ENCODE results near the gene FBRSL1. TPM values are rescaled to one million over a fixed set of nuclear protein-coding genes. Genes with fewer than 3 reads are reported as not detected.

The FBRSL1 gene
- total and polyA plus RNA-seq, 9 of the 15 experiments (the other 6 are each of a cell fraction or from before 2014, with no cell fraction given), result 0.24 to 129 (median 7.3) TPM

DNA sequence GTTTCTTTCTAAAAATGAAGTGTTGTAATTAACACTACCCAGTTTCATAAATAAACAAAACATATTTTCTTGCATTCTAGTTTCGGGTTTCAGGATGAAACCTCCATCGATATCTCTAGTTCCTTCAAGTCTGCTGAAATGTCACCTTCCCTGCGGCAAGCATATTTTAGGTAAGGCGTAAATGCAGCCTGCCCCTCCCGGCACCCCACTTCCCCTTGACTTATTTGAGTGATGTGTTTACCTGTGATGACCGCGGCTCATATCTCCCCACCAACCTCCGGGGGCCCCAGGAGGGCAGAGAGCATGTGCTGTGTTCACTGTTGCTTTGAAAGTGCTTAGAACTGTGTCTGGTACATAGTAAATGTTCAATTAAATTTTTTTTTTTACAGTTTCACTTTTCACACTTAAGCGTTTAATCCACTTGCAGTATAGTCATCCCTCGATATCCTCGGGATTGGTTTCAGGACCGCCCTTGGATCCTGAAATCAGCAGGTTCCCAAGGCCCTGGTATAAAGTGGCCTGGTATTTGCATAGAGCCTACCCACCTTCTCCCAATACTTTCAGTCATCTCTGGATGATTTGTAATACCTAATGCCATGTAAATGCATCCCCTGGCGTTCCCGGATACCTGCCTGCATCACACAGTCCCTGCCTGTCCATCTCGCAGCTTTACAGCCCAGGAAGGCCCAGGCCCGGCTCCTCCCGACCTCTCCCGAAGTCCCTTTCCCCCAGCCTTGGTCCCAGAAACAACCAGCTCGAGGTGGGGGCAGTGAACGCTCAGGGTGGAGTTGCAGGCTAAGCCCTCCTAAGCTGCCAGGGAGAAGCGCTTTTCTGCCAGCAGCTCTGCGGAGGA lies 40.2 kb upstream of the FBRSL1 start:
- H4K20me1 ChIP-seq (replicated peaks; ENCODE audit: control insufficient read depth, insufficient read depth, low read length), result no peaks in the 10 kb centered on the region
- FAIRE-seq (no peak), ATAC-seq (no peak), DNase-seq (ENCODE audit: extremely low read depth in 1 of 4, low spot score in 3 of 4) (no peak)
- H3K4me2 ChIP-seq (ENCODE audit: insufficient read depth, low read length), result no peak overlapping the region
- no peaks in the 10 kb centered on the region for H3K9me1 ChIP-seq (ENCODE audit: control insufficient read depth, insufficient read depth, low read length)
- H2AFZ ChIP-seq (ENCODE audit: low read depth, low read length), result no peak overlapping the region
- CTCF ChIA-PET (ENCODE audit: low intra/inter-chr PET ratio), result no interaction called here
- no peak overlapping the region for H3K4me3 ChIP-seq
- POLR2A ChIA-PET, result interaction anchor here (0.6 to 0.7 kb wide), 3 partner anchors 49 to 1013 kb away, joined by 3 to 4 read pairs (median 3); no protein-coding TSS in a partner anchor
- H3K79me2 ChIP-seq (ENCODE audit: control insufficient read depth, insufficient read depth, low read length), result no peaks in the 10 kb centered on the region
- intact Hi-C loops (cut with micrococcal nuclease), result no loop called here
- peak overlapping the region in 1 of 2 experiments; percentile 26; a peak in 1 of 4 replicates for H3K9ac ChIP-seq (ENCODE audit: insufficient read depth in 1 of 2, low read depth in 2 of 2, low read length in 2 of 2)
- 2% methylated on average over 19 of the region's 22 CpGs for WGBS (ENCODE audit: insufficient coverage, low coverage, missing lambda C conversion rate)
- H3K36me3 ChIP-seq (ENCODE audit: control insufficient read depth, insufficient read depth, low read length), result no peaks in the 10 kb centered on the region
- H3K9me3 ChIP-seq (replicated peaks; ENCODE audit: control insufficient read depth, insufficient read depth, low read depth, low read length), result peaks cover 2% of the 10 kb centered on the region; the same call in 1 of the 2 replicates
- H3K27me3 ChIP-seq (ENCODE audit: control insufficient read depth in 2 of 2, insufficient read depth in 2 of 2, low read length in 2 of 2), result peaks cover 40 to 48% of the 10 kb centered on the region in 2 experiments; a peak in 4 of 5 replicates
- H3K4me1 ChIP-seq (replicated peaks in 1 of 2; ENCODE audit: control insufficient read depth in 2 of 2, insufficient read depth in 2 of 2, low read length in 2 of 2), result peaks cover 0 to 46% of the 10 kb centered on the region in 2 experiments; a peak in 3 of 5 replicates
- H3K27ac ChIP-seq (ENCODE audit: extremely low read depth, low read depth, low read length), result no peak overlapping the region
- in situ Hi-C loops (cut with MboI), result no loop called here
- TF ChIP-seq SNIP1 (IDR thresholded peaks at IDR 0.05; ENCODE audit: low read depth), result no peak
- TF ChIP-seq RBBP5 (IDR thresholded peaks at IDR 0.05; ENCODE audit: borderline replicate concordance, insufficient read depth, low read length, poor library complexity, severe bottlenecking), result no peak
- TF ChIP-seq ZNF41 (CRISPR knock-in tag; conservative IDR thresholded peaks at IDR 0.05), result no peak
- no peak for TF ChIP-seq CEBPG (CRISPR knock-in tag; IDR thresholded peaks at IDR 0.05)
- no peak for TF ChIP-seq CEBPG (tag; conservative IDR thresholded peaks at IDR 0.05 in 1 of 2, IDR thresholded peaks at IDR 0.05 in 1 of 2)
- TF ChIP-seq SMAD1 (IDR thresholded peaks at IDR 0.05; ENCODE audit: low read depth, low read length, partially characterized antibody), result no peak
- no peak for TF ChIP-seq MYC (IDR thresholded peaks at IDR 0.05; ENCODE audit: low read depth, low read length)
- TF ChIP-seq MYC (CRISPR knock-in tag; IDR thresholded peaks at IDR 0.05; ENCODE audit: borderline replicate concordance, low read depth), result no peak
- TF ChIP-seq ZNF778 (CRISPR knock-in tag; IDR thresholded peaks at IDR 0.05), result no peak
- TF ChIP-seq ZKSCAN8 (CRISPR knock-in tag; IDR thresholded peaks at IDR 0.05), result no peak
- TF ChIP-seq RBM22 (IDR thresholded peaks at IDR 0.05; ENCODE audit: low read depth, low read length, poor library complexity, severe bottlenecking), result no peak
- no peak for TF ChIP-seq ZNF445 (CRISPR knock-in tag; IDR thresholded peaks at IDR 0.05; ENCODE audit: low read depth)
- TF ChIP-seq MED1 (CRISPR knock-in tag; IDR thresholded peaks at IDR 0.05; ENCODE audit: borderline replicate concordance), result no peak
- no peak for TF ChIP-seq SP2 (IDR thresholded peaks at IDR 0.05; ENCODE audit: extremely low read depth, low read depth, low read length, poor library complexity, severe bottlenecking)
- TF ChIP-seq POLR3G (IDR thresholded peaks at IDR 0.05; ENCODE audit: extremely low read depth, insufficient read length, insufficient replicate concordance), result no peak
- TF ChIP-seq SIX5 (IDR thresholded peaks at IDR 0.05; ENCODE audit: borderline replicate concordance in 1 of 2, insufficient read depth in 1 of 2, low read depth in 1 of 2, low read length in 2 of 2), result no peak
- no peak for TF ChIP-seq RFX5 (IDR thresholded peaks at IDR 0.05; ENCODE audit: low read depth, low read length)
- BruUV-seq (replicated peaks), result no TSS peak
